ENCODE data around the gene CFAP45.

DNA sequence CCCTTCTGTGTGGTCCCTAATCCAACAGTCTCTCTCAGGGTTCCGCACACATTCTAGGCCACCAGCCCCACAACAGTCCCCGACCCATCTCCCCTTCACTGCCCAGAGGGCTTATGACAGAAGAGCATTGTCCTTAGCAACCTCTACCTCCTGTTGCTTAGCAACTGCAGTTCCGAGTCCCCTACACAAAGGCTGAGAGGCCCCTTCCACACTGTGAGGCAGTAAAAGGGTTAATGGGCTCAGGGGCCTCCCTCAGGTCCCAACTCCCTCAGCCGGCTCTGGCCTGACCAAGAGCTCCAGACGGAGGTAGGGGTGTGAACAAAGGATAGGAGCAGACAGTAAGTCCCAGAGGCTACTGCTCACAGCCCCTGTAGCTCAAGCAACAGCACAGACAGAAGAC lies 41.2 kb upstream of the CFAP45 start:
- TF ChIP-seq POLR2AphosphoS5 (IDR thresholded peaks at IDR 0.05; ENCODE audit: low read depth, low read length) (no peak), SIN3A (IDR thresholded peaks at IDR 0.05; ENCODE audit: borderline replicate concordance, insufficient read depth, low read length) (no peak)
